ENCODE measurements around the gene CXCR5. TPM values are rescaled to one million over a fixed set of nuclear protein-coding genes. Genes with fewer than 3 reads are reported as not detected.

The CXCR5 gene
- total RNA-seq, 1 donor from 2014 or later, result 6.4 TPM

DNA sequence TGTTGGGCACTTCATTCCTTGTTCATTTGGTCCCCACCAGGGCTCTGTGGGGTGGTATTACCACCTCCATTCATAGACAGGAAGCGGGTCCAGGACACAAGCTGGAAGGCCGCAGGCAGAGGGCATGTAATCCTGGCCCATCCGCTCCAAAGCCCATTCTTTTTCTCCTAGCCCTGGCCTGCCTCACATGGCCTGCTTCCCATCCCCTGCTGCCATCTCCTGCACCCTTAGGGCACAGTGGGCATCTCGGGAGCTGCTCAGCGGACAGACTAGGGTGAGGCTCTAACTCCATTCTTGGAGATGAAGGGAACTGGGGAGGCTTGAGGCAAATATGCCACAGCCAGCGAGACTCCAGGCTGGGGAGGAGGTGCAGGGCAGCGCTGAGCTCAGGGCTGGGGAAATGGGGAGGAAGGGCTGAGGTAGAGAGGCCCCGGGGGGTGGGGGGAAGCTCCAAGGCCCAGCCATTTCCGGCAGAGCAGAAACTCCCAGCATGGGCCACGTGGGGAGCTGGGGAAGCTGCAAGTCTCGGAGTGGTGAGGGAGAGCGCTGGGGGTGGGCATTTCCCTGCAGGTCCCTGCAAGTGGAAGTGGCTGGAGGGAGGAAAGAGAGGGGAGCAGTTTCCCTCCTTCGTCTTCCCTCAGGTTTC is 56.4 kb downstream of the CXCR5 start:
- peak; percentile 86 for DNase-seq
- Mint-ChIP-seq H3K36me3 (ENCODE audit: low read depth) (no peaks in the 10 kb centered on the region), H3K9me3 (no peaks in the 10 kb centered on the region), H3K4me3 (peak overlapping the region; percentile 56), H3K27ac (peak overlapping the region; percentile 80), H3K27me3 (peaks cover 3% of the 10 kb centered on the region), H3K4me1 (peaks cover 16% of the 10 kb centered on the region)
- intact Hi-C loops (cut with micrococcal nuclease), result no loop called here

DNA sequence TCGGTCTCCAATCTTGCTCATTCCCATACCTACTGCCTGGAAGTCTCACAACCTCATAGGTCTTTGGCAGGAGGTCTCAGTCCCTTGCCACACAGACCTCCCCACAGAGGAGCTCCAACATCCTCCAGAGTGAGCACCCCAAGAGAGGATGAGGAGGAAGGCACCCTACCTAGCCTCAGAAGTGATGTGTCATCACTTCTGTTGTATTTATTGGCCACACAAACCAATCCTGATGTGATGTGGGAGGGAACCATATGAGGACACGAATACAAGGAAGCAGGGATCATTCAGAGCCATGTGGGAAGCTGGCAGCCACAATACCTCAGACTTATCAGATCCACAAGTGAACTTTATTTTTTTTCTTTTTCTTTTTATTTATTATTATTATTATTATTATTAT is 63.4 kb downstream of the CXCR5 start:
- DNase-seq, result no peak
- peaks cover 4% of the 10 kb centered on the region for H3K4me1 Mint-ChIP-seq
- H3K36me3 Mint-ChIP-seq (ENCODE audit: low read depth), result no peaks in the 10 kb centered on the region
- no peak overlapping the region for H3K27ac Mint-ChIP-seq
- H3K27me3 Mint-ChIP-seq, result peaks cover 19% of the 10 kb centered on the region
- intact Hi-C loops (cut with micrococcal nuclease), result no loop called here
- no peak overlapping the region for H3K4me3 Mint-ChIP-seq
- no peaks in the 10 kb centered on the region for H3K9me3 Mint-ChIP-seq

Other genes starting within 250 kb of the CXCR5 start
- not detected in 2 replicates for gene TREH, start 204.2 kb upstream of the CXCR5 start, total RNA-seq
- 117 TPM in 2 replicates for gene DDX6, start 92.7 kb upstream of the CXCR5 start, total RNA-seq
- gene BCL9L, start 42.0 kb downstream of the CXCR5 start, total RNA-seq, result 25.1 and 28.5 TPM in 2 replicates
- not detected in 2 replicates for gene UPK2, start 72.4 kb downstream of the CXCR5 start, total RNA-seq
- gene FOXR1, start 87.9 kb downstream of the CXCR5 start, total RNA-seq, result not detected in 2 replicates
- 46.3 and 47.1 TPM in 2 replicates for gene CENATAC, start 114.2 kb downstream of the CXCR5 start, total RNA-seq
- 1,641 and 1,650 TPM in 2 replicates for gene RPS25, start 134.5 kb downstream of the CXCR5 start, total RNA-seq
- gene TRAPPC4, start 134.9 kb downstream of the CXCR5 start, total RNA-seq, result 141 and 151 TPM in 2 replicates
- gene SLC37A4, start 147.0 kb downstream of the CXCR5 start, total RNA-seq, result 28.8 and 31.6 TPM in 2 replicates
- gene HYOU1, start 173.3 kb downstream of the CXCR5 start, total RNA-seq, result 193 and 203 TPM in 2 replicates
- 20.2 and 20.9 TPM in 2 replicates for gene VPS11, start 183.9 kb downstream of the CXCR5 start, total RNA-seq
- 60.9 and 62.8 TPM in 2 replicates for gene HMBS, start 201.0 kb downstream of the CXCR5 start, total RNA-seq
- 76.1 and 79.4 TPM in 2 replicates for gene DPAGT1, start 218.0 kb downstream of the CXCR5 start, total RNA-seq
- 31.5 and 33.5 TPM in 2 replicates for gene C2CD2L, start 223.5 kb downstream of the CXCR5 start, total RNA-seq
- 34.9 and 41.4 TPM in 2 replicates for gene HINFP, start 237.7 kb downstream of the CXCR5 start, total RNA-seq